Glutamatergic neuron (in vitro differentiated cells): ENCODE data around the gene CYFIP2. TPM values are rescaled to one million over a fixed set of nuclear protein-coding genes. Genes with fewer than 3 reads are reported as not detected.

Source experiments
- DNase-seq: peaks from one replicate; pipeline ENCODE4 v3.0.0; 2022
- H3K27ac Mint-ChIP-seq: one replicate; pipeline ENCODE4 v1.8.0; 2020; ENCODE audit warnings: mild to moderate bottlenecking, mixed read lengths, inconsistent platforms; ENCODE audit not compliant: unreplicated experiment
- H3K27me3 Mint-ChIP-seq: one replicate; pipeline ENCODE4 v1.8.0; 2020; ENCODE audit warnings: mild to moderate bottlenecking, moderate library complexity, mixed read lengths, inconsistent platforms; ENCODE audit not compliant: unreplicated experiment
- H3K36me3 Mint-ChIP-seq: one replicate; pipeline ENCODE4 v1.8.0; 2020; ENCODE audit warnings: mild to moderate bottlenecking, mixed read lengths, inconsistent platforms; ENCODE audit not compliant: unreplicated experiment
- H3K4me1 Mint-ChIP-seq: one replicate; pipeline ENCODE4 v1.8.0; 2020; ENCODE audit warnings: mild to moderate bottlenecking, low read depth, mixed read lengths, inconsistent platforms; ENCODE audit not compliant: unreplicated experiment
- H3K4me3 Mint-ChIP-seq: one replicate; pipeline ENCODE4 v1.8.0; 2020; ENCODE audit warnings: mild to moderate bottlenecking, mixed read lengths, inconsistent platforms; ENCODE audit not compliant: unreplicated experiment
- H3K9me3 Mint-ChIP-seq: one replicate; pipeline ENCODE4 v1.8.0; 2020; ENCODE audit warnings: mild to moderate bottlenecking, moderate library complexity, mixed read lengths, inconsistent platforms; ENCODE audit not compliant: unreplicated experiment
- CTCF ChIP-seq: fragments of 200-600 bp; sonication (generic); IDR thresholded peaks from one replicate; pipeline ENCODE4 v1.5.0; 2021; ENCODE audit not compliant: partially characterized antibody, unreplicated experiment
- total RNA-seq: library from RNA; stranded (reverse); fragmentation: NEBNext Ultra II Directional; extraction: Animal tissue kit (Norgen Biotek cat#: 25700); gene quantifications from one replicate; pipeline ENCODE4 v1.2.1, GENCODE V29; 2021; ENCODE audit not compliant: unreplicated experiment

CYFIP2 gene
- total RNA-seq, 1 donor from 2014 or later, result 120 TPM

- H3K36me3 Mint-ChIP-seq, result peaks cover 15% of the 10 kb centered on the region
- no peak overlapping the region for H3K27ac Mint-ChIP-seq
- no peaks in the 10 kb centered on the region for H3K9me3 Mint-ChIP-seq
- H3K4me3 Mint-ChIP-seq, result no peak overlapping the region
- TF ChIP-seq CTCF, result no peak
- peaks cover 5% of the 10 kb centered on the region for H3K4me1 Mint-ChIP-seq
- no peaks in the 10 kb centered on the region for H3K27me3 Mint-ChIP-seq
- DNase-seq, result no peak
Measured at GRCh38 chr5:157387683-157388093, 121.8 kb downstream of the CYFIP2 start.

GRCh38 chr5:157388111-157388710, 122.3 kb downstream of the CYFIP2 start:
- peaks cover 5% of the 10 kb centered on the region for H3K4me1 Mint-ChIP-seq
- H3K36me3 Mint-ChIP-seq, result peaks cover 18% of the 10 kb centered on the region
- H3K27me3 Mint-ChIP-seq, result no peaks in the 10 kb centered on the region
- no peak overlapping the region for H3K4me3 Mint-ChIP-seq
- H3K27ac Mint-ChIP-seq, result no peak overlapping the region
- no peak for DNase-seq
- H3K9me3 Mint-ChIP-seq, result no peaks in the 10 kb centered on the region
- TF ChIP-seq CTCF, result no peak

GRCh38 chr5:157389103-157389502, 123.2 kb downstream of the CYFIP2 start:
- Mint-ChIP-seq H3K4me3 (no peak overlapping the region), H3K27ac (no peak overlapping the region), H3K27me3 (no peaks in the 10 kb centered on the region), H3K36me3 (peaks cover 21% of the 10 kb centered on the region), H3K9me3 (no peaks in the 10 kb centered on the region), H3K4me1 (peaks cover 5% of the 10 kb centered on the region)
- DNase-seq, result no peak
- TF ChIP-seq CTCF, result no peak

- Mint-ChIP-seq H3K9me3 (no peaks in the 10 kb centered on the region), H3K27me3 (no peaks in the 10 kb centered on the region), H3K4me1 (peaks cover 5% of the 10 kb centered on the region), H3K4me3 (no peak overlapping the region), H3K27ac (no peak overlapping the region), H3K36me3 (peaks cover 20% of the 10 kb centered on the region)
- no peak for TF ChIP-seq CTCF
- no peak for DNase-seq
Measured at GRCh38 chr5:157390133-157390532, 124.2 kb downstream of the CYFIP2 start.

DNA sequence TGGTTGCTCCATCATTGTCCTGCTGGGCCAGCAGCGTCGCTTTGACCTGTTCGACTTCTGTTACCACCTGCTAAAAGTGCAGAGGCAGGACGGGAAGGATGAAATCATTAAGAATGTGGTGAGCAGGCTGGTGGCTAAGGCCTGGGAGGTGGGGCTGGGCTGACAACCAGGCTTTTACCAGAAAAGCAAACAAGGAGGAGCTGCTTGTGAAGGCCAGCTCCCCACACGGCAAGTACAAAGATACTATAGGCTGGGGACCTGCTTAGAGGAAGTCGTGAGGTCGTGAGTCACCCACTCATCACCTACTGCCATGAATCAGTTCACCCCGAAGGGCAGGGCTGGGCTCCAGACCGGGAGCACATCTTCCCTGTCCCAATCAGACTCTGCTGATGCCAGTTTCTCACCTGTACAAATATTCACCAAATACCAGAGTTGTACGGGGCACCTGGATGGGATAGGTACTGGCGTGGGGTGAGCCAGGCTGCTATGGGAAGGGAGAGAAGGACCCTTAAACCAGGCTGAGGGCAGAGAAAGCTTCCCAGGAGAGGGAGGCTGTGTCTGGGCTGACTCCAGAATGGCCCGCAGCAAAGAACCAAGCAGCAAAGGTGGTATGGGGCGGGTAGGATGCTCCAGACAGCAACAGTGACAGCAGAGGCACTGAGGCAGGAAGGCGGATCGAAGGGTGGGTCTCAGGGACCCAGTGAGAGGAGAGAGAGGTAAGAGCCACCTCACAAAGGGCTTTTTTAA, 124.8 kb downstream of the CYFIP2 start:
- no peaks in the 10 kb centered on the region for H3K27me3 Mint-ChIP-seq
- H3K9me3 Mint-ChIP-seq, result no peaks in the 10 kb centered on the region
- H3K27ac Mint-ChIP-seq, result no peak overlapping the region
- no peak for DNase-seq
- peaks cover 5% of the 10 kb centered on the region for H3K4me1 Mint-ChIP-seq
- TF ChIP-seq CTCF, result no peak
- H3K36me3 Mint-ChIP-seq, result peaks cover 22% of the 10 kb centered on the region
- H3K4me3 Mint-ChIP-seq, result no peak overlapping the region
